GM21717 (cell line): ENCODE measurements around the gene FBXW5.
A peak's percentile ranks its signal among the peaks of the same experiment; 100 is the strongest.

Experiments used
- ATAC-seq: cut with Tn5 transposase; IDR thresholded peaks from one replicate; pipeline ENCODE4 v1.9.1; 2021; ENCODE audit warnings: mild to moderate bottlenecking, moderate library complexity; ENCODE audit not compliant: unreplicated experiment

The FBXW5 gene

DNA sequence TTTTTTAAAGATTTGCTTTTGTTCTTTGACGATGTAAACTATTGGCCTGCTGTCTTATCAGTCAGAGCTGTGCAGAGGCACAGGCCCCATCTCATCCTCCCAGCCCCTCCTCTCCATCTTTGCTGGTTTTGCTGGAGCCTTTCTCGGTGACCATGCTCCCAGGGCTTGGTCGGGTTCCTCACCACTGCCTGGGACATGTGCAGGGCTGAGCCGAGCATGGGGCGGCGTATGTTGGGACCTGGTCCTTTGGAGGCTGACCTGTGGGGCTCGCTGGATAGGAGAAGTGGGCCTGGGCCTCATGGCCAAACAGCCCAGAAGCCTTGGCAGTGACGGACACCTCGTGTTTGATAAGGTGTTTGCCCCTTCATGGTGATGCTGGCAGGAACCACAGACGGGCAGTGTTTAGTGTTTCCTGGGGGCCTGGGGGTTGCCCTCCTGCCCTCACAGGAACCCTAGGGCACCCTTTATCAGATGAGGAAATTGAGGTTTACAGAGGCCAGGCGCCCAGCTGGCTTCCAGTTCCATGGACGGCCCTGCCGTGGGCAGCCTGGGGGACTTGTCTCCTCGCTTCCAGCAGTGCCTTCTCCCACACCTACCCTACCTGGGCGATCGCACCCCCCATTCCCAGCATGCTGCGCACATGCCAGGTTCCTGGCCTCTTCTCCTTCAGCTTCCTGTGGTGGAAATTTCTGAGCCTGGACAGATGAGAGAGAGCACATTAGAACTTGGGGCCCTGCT, 30.7 kb downstream of the FBXW5 start:
- no peak for ATAC-seq

DNA sequence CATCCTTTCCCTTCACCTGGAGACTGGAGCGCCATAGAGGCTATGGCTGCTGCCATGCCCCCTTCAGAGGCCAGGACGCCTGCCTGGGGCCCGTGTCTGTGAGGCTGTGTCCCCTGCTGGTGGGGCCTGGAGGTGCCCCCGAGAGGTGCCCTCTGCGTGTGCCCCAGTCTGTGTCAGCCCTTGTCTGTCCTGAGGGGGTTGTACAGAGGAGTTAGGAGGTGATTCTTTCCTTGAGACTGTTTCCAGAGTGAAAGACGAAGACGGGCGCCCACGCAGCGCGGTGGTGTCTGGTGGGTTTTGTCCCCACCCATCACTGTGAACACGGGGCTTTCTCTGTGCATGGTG, 33.7 kb downstream of the FBXW5 start:
- ATAC-seq = no peak

DNA sequence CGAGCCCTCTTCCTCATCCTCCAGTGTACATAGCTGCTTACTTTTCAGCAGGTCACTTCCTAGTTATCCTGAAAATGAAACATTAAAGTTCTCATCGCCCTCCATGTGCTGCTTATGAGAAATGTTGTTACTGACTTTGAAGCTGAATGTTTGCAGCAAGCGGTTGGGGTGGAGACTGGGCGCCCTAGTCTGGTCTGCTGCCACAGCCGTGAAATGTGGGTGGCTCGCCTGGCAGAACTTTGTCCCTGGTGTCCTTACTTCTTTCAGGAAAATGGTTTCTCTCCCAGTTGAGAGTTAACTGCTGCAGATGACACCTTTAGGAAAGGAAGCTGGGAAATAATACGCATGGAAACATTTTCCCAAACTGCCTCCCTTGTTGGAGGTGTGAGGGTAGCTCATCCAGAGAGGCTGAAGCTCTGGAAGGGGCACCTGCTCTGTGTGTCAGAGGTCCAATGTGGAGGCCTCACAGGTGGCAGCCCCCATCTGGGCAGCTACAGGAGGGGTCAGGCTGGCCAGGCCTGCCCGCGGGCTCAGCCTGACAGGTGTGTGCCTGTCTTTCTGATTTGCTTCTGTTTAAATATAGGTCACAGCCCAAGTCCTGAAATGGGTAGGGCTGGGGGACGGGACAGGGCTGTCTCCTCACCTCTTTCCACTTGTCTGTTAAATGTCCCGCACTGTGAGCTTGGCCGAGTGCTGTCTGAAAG, 34.2 kb downstream of the FBXW5 start:
- no peak for ATAC-seq

DNA sequence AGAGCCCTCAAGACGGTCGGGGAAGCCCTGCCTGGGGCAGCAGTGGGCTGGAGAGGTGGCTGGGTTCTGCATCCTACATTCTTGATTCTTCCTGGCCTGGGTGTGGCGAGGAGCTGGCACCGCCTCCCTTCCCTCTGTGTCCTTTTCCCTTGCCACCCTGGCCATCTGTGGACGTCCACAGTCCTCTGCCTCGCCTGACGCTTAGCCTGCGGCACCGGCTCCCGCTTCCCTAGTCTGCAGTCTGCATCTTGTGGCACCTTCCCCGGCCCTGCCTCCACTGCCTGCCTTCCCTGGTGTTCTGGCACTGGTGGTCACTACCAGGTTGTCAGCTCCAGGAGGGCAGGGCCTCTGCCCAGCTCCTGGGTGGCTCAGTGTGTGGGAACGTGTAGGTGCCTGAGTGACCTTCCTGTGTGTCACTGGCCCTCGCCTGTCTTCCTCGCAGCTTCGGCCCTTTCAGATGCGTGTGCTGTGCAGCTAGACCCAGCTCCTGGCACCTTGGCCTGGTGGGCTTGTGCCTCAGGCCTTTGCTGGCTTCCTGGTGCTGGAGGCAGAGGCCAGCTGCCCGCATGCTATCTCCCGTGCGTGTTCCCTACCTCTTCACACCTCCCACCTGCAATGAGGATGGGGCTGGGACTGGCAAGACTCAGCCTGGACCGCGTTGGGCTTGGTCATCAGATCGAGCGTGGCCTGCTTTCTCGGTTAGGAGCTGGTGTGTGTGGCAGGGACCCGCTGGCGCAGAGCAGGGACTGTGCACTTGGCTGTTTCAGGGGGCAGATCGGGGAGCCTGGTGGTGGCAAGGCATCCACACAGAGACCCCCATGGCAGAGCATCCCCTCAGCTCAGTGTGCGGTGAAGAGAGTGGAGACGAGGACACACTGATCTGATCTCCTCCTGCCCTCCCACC, 37.3 kb downstream of the FBXW5 start:
- no peak for ATAC-seq

DNA sequence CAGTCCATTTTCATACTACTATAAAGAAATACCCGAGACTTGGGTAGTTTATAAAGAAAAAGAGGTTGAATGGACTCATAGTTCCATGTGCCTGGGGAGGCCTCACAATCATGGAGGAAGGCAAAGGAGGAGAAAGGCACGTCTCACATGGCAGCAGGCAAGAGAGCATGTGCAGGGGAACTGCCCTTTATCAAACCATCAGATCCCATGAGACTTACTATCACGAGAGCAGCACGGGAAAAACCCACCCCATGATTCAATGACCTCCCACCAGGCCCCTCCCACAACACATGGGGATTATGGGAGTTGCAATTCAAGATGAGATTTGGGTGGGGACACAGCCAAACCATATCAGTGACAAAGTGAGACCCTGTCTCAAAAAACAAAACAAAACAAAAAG, 38.3 kb downstream of the FBXW5 start:
- no peak for ATAC-seq

DNA sequence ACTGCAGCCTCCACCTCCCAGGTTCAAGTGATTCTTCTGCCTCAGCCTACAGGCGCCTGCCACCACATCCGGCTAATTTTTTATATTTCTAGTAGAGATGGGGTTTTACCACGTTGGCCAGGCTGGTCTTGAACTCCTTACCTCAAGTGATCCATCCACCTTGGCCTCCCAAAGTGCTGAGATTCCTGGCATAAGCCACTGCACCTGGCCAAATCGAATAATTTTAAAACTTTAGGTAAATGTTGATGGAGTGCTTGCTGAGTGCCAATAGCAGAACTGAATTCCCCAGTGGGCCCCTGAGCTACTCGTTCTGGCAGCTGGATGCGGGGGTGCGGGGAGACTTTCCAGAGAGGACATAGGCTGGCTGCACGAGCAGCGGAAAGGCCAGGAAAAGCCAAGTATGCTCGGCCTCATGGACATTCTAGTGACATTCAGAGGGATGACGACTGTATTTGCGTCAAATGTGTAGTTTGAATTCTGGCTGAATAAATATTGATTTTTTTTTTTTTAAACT, 41.4 kb downstream of the FBXW5 start:
- ATAC-seq = no peak

DNA sequence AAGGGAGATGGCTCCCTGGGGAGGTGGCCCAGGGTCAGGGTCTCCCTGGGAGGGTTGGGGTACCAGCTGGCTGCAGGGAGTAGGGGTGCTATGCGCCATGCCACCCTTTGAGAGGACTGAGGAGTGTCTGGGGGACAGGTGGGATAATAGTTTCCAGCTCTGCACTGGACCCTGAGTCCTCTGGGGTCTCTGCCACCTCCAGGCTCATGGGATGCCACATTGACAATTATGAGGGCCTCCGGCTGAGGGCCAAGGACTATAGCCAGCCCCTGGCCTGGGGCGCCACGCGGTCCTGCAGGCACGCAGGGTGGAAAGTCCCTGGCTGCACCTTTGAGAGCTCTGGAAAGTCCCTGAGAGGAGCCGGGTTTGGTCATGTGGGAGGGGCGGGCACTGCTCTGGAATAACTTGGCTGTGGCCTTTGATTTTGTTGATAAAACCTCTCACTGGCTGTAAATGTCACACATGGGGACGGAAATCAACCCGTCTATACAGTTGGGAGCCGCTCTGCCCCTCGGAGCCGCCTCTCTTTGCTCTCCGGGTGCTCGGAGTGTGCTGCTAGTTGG, 42.2 kb downstream of the FBXW5 start:
- ATAC-seq = peak; percentile 41

DNA sequence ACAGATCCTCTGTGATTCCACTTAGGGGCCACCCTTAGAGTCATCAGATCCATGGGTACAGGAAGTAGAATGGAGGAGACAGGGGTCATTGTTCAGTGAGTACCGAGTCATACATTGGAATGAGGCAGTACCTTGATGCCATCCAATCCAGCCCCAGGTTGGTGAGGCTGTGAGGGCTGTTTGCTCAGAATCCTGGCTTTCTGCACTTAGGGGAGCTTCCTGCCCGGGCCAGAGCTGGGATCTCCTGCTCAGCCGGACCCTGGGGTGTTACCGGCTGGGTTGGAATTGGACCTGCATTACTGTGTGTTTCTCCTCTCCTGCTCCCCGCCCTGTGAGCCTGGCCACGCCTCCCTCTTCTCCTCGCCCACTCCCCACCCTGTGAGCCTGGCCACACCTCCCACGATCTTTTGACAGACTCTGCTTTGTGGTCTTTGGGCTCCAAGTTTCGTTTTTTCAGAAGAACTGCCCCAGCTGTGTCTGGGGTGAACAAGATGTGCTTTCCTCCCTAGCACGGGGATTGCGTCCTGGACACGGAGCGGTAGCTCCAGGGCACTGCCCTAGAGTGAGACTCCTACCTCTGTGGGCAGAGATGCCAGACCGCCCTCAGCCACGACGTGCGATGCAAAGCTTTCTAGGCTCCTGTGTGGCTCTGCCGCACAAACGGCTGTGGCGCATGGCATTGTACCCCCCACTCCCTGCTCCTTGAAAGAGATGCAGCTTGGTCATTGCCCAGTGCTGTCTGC, 42.9 kb downstream of the FBXW5 start:
- ATAC-seq = peak; percentile 47

DNA sequence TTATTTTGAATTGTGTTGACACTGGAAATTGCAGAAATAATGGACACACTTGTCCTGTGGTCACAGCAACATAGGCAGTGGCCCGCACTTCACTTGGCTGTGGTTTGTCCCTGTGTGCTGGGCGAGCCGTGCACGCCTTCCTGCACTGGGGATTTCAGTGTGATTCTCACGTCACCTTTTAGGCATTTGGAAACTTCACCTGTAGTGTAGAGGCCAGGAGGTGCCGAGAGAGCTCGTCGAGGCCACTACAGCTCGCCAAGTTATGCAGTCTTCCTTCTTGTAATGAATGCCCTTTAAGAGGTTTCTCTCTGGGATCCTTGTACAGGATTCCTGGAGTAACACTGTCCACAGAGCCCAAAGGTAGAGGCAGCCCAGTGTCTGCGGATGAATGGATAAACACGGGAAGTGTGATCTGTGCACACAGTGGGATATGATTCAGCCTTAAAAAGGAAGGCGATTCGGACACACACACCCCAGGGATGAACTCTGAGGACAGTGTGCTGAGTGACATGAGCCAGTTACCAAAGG, 43.5 kb downstream of the FBXW5 start:
- no peak for ATAC-seq

DNA sequence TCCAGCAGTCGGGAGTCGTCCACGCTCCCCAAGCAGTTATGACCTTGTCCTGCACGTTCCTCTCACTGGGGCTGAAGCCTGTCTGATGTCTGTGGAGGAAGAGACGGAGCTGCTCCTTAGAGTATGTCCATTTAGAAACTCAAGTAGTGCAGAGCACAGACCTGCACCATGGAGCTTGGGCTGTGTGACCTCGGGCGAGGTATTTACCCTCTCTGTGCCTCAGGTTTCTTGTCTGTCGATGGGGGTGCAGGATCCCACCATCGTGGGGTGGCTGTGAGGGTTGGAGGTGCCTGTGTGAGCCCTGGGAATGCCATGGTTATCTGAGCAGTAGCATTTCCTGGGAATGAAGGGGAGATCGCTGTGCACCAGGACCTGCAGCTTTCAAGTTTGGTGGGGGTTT, 44.0 kb downstream of the FBXW5 start:
- ATAC-seq = no peak

DNA sequence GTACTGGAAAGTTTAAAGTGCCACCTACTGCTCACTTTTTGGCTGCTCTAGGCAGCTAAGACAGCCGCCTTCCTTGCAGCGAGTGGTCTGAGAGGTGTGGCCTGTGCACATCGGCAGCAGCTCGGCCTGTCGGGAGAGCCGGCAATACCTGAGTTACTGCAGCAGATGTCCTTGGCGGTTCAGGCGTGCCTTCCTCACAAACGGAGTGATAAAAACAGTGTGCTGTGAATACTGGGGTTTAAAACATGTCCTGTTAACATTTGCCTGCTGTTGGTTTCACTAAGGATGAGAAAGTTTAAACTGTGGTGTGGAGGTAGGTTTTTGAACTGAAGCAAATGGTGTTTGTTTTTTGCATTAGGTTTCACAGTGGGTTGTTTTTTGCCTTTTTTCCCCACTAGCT, 45.3 kb downstream of the FBXW5 start:
- no peak for ATAC-seq

DNA sequence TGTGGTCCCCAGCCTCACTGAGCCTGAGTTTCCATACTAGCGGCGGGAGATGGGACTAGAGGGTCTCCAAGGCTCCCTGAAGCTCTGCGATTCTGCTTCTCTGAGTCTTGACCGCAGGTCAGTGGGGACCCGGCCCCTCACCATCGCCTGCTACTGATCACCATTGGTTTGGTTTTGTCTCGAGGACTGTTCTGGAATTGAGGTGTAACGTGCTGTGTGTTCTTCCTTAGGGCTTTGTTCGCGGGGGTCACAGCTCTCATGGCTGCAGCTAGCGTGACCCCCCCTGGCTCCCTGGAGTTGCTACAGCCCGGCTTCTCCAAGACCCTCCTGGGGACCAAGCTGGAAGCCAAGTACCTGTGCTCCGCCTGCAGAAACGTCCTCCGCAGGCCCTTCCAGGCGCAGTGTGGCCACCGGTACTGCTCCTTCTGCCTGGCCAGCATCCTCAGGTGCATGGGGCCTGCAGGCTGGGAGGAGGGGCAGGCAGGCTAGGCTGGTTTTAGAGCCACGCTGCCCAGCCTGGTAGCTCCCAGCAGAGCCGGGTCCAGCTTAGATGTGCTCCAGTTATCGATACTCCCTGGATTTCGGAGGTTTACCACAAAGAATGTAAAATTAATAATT, 45.9 kb downstream of the FBXW5 start:
- ATAC-seq = no peak

DNA sequence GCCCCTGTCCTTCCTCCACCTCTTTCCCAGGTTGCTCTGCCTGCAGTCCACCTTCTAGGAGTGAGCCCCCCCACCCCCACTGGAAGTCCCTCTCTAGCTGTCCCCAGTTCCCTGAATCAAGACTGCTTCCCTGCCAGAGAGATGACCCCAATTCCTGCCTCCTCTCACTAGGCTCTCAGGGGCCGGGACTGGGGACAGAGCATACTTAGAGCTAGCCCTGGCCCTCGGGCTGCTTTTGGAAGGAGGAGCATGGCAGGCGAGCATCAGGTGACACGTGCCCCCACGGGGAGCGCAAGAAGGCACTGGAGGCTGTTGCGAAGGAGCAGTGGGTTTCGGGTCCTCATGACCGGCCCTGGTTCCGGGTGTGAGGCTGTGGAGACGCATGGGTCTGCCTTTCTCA, 48.5 kb downstream of the FBXW5 start:
- ATAC-seq = no peak

DNA sequence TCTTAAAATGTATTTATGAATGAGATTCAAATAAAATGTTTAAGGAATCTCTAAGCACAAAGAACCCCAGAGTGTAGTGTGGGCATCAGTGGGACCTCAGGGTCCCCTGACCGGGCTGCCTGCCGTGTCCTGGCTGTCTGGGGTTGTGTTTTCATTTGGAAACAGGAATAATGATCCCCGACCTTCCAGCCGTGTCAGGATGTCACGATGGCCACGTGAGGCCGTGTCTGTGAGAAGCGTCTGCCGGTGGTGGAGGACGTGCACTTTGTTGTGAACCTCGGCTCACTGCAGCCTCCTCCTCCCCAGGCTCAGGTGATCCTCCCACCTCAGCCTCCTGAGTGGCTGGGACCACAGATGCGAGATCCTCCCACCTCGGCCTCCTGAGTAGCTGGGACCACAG, 53.9 kb downstream of the FBXW5 start:
- ATAC-seq = no peak
